Activated B cell treated with CpG ODN at 0.5 μM for 24 hours (primary cell): ENCODE results near the gene MYO18B. TPM values are rescaled to one million over a fixed set of nuclear protein-coding genes. Genes with fewer than 3 reads are reported as not detected.

ENCODE experiments used
- ATAC-seq: fragments of 200-7000 bp; cut with Tn5 transposase; one replicate; pipeline ENCODE4 v1.10.0; 2021; ENCODE audit warnings: low read depth, mild to moderate bottlenecking, moderate library complexity
- CTCF ChIA-PET: fragments of 350-600 bp; sonication (Branson Sonifier 250); formaldehyde crosslinking; loops from one replicate; lab custom pipeline; 2021; ENCODE audit warnings: antibody characterized with exemption; lab: Charles Lee
- POLR2A ChIA-PET: fragments of 350-600 bp; sonication (Branson Sonifier 250); formaldehyde crosslinking; loops from one replicate; lab custom pipeline; 2021; ENCODE audit warnings: antibody characterized with exemption; lab: Charles Lee
- DNase-seq: peaks from one replicate; pipeline ENCODE4 v3.0.0; 2022
- H3K27ac Mint-ChIP-seq: one replicate; pipeline ENCODE4 v1.8.0; 2020; ENCODE audit warnings: mixed read lengths
- H3K27me3 Mint-ChIP-seq: one replicate; pipeline ENCODE4 v1.8.0; 2021; ENCODE audit warnings: mixed read lengths
- H3K36me3 Mint-ChIP-seq: one replicate; pipeline ENCODE4 v1.8.0; 2021; ENCODE audit warnings: low read depth, mixed read lengths
- H3K4me1 Mint-ChIP-seq: one replicate; pipeline ENCODE4 v1.8.0; 2021; ENCODE audit warnings: mixed read lengths
- H3K4me3 Mint-ChIP-seq: one replicate; pipeline ENCODE4 v1.8.0; 2020; ENCODE audit warnings: mild to moderate bottlenecking, mixed read lengths
- H3K9me3 Mint-ChIP-seq: one replicate; pipeline ENCODE4 v1.8.0; 2020; ENCODE audit warnings: mixed read lengths
- CTCF ChIP-seq: fragments of 200-600 bp; IDR thresholded peaks from one replicate; pipeline ENCODE4 v1.8.0; 2022; ENCODE audit warnings: antibody characterized with exemption, mild to moderate bottlenecking
- intact Hi-C: fragments of 100-400 bp; cut with micrococcal nuclease; formaldehyde crosslinking; loops from one replicate; pipeline ENCODE4 v1.15.1; 2024
- total RNA-seq: library from RNA; stranded (reverse); gene quantifications from 2 replicates; pipeline ENCODE4 v1.2.3, GENCODE V29; 2022

MYO18B gene
- total RNA-seq, 1 donor from 2014 or later, result 0.27 TPM

- Mint-ChIP-seq H3K27ac (no peak overlapping the region), H3K4me3 (no peak overlapping the region), H3K36me3 (no peaks in the 10 kb centered on the region), H3K27me3 (peaks cover 13% of the 10 kb centered on the region), H3K9me3 (no peaks in the 10 kb centered on the region), H3K4me1 (no peaks in the 10 kb centered on the region)
- no peak for ATAC-seq
- DNase-seq, result no peak
- CTCF ChIA-PET, result no interaction called here
- intact Hi-C loops, result no loop called here
- no peak for TF ChIP-seq CTCF
- POLR2A ChIA-PET, result no interaction called here
Measured at GRCh38 chr22:25839755-25840154, 97.8 kb downstream of the MYO18B start.

GRCh38 chr22:25840167-25840566 is 98.2 kb downstream of the MYO18B start:
- TF ChIP-seq CTCF, result no peak
- H3K9me3 Mint-ChIP-seq, result no peaks in the 10 kb centered on the region
- peaks cover 13% of the 10 kb centered on the region for H3K27me3 Mint-ChIP-seq
- no peak overlapping the region for H3K4me3 Mint-ChIP-seq
- ChIA-PET CTCF (no interaction called here), POLR2A (no interaction called here)
- DNase-seq, result no peak
- no peak overlapping the region for H3K27ac Mint-ChIP-seq
- no peaks in the 10 kb centered on the region for H3K36me3 Mint-ChIP-seq
- ATAC-seq, result no peak
- no peaks in the 10 kb centered on the region for H3K4me1 Mint-ChIP-seq
- intact Hi-C loops, result no loop called here

- no peak for TF ChIP-seq CTCF
- Mint-ChIP-seq H3K4me3 (no peak overlapping the region), H3K36me3 (no peaks in the 10 kb centered on the region), H3K9me3 (no peaks in the 10 kb centered on the region), H3K4me1 (no peaks in the 10 kb centered on the region), H3K27me3 (peaks cover 11% of the 10 kb centered on the region), H3K27ac (no peak overlapping the region)
- ChIA-PET CTCF (no interaction called here), POLR2A (no interaction called here)
- DNase-seq (no peak), ATAC-seq (no peak)
- intact Hi-C loops, result no loop called here
Measured at GRCh38 chr22:25840891-25841290, 98.9 kb downstream of the MYO18B start.

GRCh38 chr22:25841775-25842174 is 99.8 kb downstream of the MYO18B start:
- no peak for ATAC-seq
- no peak for TF ChIP-seq CTCF
- H3K36me3 Mint-ChIP-seq, result no peaks in the 10 kb centered on the region
- peaks cover 10% of the 10 kb centered on the region for H3K27me3 Mint-ChIP-seq
- DNase-seq, result no peak
- H3K4me1 Mint-ChIP-seq, result no peaks in the 10 kb centered on the region
- no peak overlapping the region for H3K27ac Mint-ChIP-seq
- CTCF ChIA-PET, result no interaction called here
- POLR2A ChIA-PET, result no interaction called here
- intact Hi-C loops, result no loop called here
- H3K4me3 Mint-ChIP-seq, result no peak overlapping the region
- H3K9me3 Mint-ChIP-seq, result no peaks in the 10 kb centered on the region

- Mint-ChIP-seq H3K27me3 (peaks cover 5% of the 10 kb centered on the region), H3K4me3 (no peak overlapping the region), H3K9me3 (no peaks in the 10 kb centered on the region), H3K4me1 (no peaks in the 10 kb centered on the region), H3K36me3 (no peaks in the 10 kb centered on the region), H3K27ac (no peak overlapping the region)
- DNase-seq (no peak), ATAC-seq (no peak)
- POLR2A ChIA-PET, result no interaction called here
- intact Hi-C loops, result no loop called here
- no peak for TF ChIP-seq CTCF
- CTCF ChIA-PET, result no interaction called here
Measured at GRCh38 chr22:25843660-25844405, 101.8 kb downstream of the MYO18B start.
